NAMALWA (cell line): Measurements from ENCODE around the gene FCRL5.
"Not testable (repeated sequence)": the region's sequence is repeated elsewhere in the genome, so short reads cannot be mapped to it uniquely, and the experiment has no call there.

Source experiments
- DNase-seq: peaks from one replicate; pipeline ENCODE4 v3.0.0-alpha.2; 2015; ENCODE audit warnings: low spot score

FCRL5 gene

DNA sequence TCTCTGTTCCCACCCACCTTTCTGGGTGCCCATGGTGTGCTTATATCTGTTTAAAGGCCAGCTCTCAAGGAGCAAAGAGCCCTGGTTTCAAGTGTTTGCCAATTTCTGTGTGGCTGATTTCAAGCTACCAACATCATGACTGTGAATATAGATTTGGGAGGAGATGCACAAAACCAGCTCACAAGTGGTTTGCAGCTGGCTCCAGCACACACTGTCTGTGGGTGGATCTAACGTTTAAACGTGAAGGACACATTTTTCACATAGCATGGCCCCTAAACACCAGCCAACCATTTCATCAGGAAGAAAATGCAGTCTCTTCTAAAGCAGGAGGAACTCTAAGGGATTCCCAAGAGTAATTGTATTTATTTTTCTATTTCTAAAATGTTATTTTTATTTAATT lies 65.2 kb downstream of the FCRL5 start:
- DNase-seq = no peak

- not testable (repeated sequence) for DNase-seq
Observed at GRCh38 chr1:157486400-157486799, 65.9 kb downstream of the FCRL5 start.

GRCh38 chr1:157485793-157486192 lies 66.5 kb downstream of the FCRL5 start:
- DNase-seq = no peak

- DNase-seq = no peak
Observed at GRCh38 chr1:157484573-157484972, 67.7 kb downstream of the FCRL5 start.

- DNase-seq = no peak
Observed at GRCh38 chr1:157483635-157484034, 68.7 kb downstream of the FCRL5 start.

- DNase-seq = no peak
Observed at GRCh38 chr1:157482717-157483116, 69.6 kb downstream of the FCRL5 start.

DNA sequence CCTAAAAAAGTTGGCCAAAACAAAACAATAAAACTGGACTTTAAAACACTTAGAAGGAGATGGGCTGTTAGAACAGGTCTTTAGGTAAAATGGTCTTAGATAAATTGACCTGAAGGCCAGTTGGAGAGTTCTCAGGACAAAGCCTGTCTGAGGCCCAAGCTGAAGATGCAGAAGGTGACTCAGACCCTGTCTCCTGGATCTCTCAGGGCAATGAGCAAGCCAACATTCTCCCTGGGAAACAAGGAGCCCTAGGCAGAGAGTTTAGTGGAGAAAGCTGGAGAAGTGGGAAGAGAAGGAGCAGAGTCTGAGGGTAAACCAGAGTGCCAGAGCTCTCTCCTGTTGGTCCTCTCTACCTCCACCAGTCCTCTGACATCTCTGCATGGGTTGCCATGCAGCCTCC lies 70.1 kb downstream of the FCRL5 start:
- no peak for DNase-seq

- no peak for DNase-seq
Observed at GRCh38 chr1:157478030-157478429, 74.3 kb downstream of the FCRL5 start.

- DNase-seq = no peak
Observed at GRCh38 chr1:157477419-157477818, 74.9 kb downstream of the FCRL5 start.

DNA sequence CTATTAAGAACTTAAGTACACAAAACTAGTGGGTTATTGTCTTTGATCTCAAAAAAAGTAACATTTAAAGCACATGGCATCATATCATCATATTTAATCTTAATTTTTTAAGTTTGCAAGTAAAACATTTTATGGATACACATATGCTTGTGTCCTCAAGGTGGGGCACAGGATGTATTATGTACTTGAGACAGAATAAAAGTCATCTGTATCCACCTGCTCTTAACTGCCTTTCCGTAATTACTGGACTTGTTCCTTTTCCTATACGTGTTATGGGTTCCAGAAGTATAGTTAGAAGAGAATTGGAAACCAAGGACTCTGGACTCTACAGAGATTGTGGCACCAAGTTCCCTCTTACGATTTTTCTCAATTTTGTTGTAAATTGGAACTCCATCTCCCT lies 79.4 kb downstream of the FCRL5 start:
- DNase-seq = no peak

DNA sequence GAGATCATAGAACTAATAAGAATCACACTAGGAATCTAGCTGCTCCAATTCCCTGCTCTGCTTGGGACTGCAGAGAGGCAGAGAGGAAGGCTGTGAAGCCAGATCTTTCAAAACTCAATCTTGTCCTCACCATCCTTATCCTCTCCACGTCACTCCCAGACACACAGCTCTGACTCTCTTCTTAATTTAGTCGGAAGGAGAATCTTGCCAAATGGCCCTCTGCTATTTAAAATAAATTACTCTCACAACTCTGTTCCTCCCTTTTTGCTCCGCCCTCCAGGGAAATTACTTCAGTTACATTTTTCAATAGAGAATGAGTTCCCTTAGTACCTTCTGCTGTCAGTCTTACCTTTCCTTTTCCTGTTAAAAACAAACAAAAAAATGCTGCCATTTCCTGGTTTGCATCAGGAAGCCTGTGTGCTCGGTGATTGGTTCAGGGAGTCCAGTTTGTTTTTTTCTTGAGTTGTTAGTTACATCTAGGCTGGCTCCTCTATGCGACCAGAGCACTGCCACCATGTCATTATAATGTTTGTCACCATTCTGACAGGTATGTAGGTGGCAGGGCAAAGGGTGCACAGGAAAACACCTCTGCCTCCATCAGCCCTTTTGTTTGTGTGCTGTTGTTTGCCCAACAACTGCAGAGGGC lies 80.1 kb downstream of the FCRL5 start:
- no peak for DNase-seq

- no peak for DNase-seq
Observed at GRCh38 chr1:157471531-157471930, 80.8 kb downstream of the FCRL5 start.

DNA sequence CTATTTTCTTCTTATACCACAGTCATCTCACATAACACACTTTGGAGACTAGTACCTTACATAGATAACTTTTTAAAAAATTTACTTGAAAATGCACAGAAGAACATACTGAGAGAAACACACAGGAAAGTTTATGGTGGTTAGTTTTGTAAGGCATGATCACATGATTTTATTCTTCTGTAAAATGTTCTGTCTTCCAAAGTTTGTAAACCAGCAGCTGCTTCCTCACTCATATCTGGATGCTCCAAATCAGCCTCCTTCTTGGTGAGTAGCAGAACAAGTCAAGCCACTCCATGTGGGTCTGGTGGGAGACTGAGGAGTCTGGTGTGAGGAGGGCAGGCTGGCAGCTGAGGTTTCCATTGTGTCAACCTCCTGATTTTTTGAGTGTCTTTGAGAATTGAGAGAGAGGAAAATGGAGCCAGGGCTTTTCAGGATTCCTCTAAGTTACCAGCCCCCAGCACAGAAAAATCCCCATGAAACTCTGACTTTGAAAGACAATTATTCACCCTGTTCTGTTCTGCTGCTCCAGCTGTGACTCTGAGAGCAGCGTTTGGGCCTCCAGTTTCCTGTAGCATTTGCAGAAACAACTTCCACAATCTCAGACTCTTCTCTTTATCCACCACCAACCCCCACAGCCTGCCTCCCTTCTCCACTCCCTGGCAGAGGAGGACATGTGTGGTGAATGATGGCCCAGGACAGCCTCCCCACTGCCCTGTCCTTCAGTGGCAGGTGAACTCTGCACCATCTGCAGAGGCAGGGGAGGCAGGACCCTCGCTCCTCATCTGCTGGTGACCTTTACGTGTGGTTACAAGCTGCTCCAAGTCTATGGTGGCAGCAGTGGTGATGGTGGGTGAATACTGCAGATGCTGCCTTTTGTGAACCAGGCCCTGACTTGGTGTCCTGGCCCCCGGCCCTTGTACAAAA lies 82.3 kb downstream of the FCRL5 start:
- no peak for DNase-seq

- no peak for DNase-seq
Observed at GRCh38 chr1:157469300-157469699, 83.0 kb downstream of the FCRL5 start.

- DNase-seq = no peak
Observed at GRCh38 chr1:157466011-157466410, 86.3 kb downstream of the FCRL5 start.
